ENCODE results near the gene ESRP2. TPM values are rescaled to one million over a fixed set of nuclear protein-coding genes. Genes with fewer than 3 reads are reported as not detected.

Gene ESRP2
- total RNA-seq, 3 donors from 2014 or later, result 0.80 to 58.0 (median 26.5) TPM

DNA sequence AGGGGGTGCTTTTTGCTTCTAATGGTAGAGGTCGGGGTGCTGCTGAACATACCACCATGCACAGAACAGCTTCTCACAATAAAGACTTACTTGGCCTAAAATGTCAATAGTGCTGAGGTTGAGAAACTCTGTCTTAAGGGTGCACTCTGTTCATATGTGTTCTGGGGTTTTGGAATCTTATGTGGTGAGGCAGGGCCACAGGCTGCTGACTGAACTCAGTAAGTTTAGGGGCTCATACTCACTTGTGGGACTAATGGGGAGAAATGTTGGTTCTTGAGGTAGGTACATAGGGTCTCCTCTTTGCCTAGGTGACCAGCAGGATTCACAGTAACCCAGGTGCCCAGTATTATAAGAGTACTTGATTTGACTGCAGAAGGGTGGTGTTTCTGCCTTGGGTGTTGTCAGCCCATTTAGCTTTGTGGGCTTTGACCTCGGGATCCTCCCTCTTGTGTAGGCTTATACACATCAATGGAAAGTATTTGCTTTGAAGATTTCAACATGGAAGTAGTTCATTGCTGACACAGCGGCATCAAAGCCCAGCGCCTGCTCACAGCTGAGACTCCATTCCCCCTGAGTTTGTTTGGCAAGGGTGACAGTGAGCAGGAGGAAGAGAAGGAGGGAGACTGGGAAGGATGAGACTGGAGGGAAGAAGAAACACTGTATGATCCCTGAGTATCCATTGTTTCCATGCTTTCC is 45.6 kb upstream of the ESRP2 start:
- Histone ChIP-seq H3K36me3 (no peaks in the 10 kb centered on the region), H3K27ac (peak overlapping the region; percentile 65 to 91), H3K9me3 (no peaks in the 10 kb centered on the region), H3K4me3 (no peak overlapping the region), H3K4me1 (no peaks in the 10 kb centered on the region), H3K27me3 (no peaks in the 10 kb centered on the region)
- no peak for TF ChIP-seq POLR2AphosphoS5 (IDR thresholded peaks at IDR 0.05)
- TF ChIP-seq, protein P1, sequence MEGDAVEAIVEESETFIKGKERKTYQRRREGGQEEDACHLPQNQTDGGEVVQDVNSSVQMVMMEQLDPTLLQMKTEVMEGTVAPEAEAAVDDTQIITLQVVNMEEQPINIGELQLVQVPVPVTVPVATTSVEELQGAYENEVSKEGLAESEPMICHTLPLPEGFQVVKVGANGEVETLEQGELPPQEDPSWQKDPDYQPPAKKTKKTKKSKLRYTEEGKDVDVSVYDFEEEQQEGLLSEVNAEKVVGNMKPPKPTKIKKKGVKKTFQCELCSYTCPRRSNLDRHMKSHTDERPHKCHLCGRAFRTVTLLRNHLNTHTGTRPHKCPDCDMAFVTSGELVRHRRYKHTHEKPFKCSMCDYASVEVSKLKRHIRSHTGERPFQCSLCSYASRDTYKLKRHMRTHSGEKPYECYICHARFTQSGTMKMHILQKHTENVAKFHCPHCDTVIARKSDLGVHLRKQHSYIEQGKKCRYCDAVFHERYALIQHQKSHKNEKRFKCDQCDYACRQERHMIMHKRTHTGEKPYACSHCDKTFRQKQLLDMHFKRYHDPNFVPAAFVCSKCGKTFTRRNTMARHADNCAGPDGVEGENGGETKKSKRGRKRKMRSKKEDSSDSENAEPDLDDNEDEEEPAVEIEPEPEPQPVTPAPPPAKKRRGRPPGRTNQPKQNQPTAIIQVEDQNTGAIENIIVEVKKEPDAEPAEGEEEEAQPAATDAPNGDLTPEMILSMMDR (IDR thresholded peaks at IDR 0.05), result no peak
- no peak for TF ChIP-seq POLR2A (IDR thresholded peaks at IDR 0.05)
- DNase-seq (ENCODE audit: low spot score in 2 of 2), result no peak
- intact Hi-C loops (cut with DNase I; ENCODE audit: low total_unique reads), result no loop called here

DNA sequence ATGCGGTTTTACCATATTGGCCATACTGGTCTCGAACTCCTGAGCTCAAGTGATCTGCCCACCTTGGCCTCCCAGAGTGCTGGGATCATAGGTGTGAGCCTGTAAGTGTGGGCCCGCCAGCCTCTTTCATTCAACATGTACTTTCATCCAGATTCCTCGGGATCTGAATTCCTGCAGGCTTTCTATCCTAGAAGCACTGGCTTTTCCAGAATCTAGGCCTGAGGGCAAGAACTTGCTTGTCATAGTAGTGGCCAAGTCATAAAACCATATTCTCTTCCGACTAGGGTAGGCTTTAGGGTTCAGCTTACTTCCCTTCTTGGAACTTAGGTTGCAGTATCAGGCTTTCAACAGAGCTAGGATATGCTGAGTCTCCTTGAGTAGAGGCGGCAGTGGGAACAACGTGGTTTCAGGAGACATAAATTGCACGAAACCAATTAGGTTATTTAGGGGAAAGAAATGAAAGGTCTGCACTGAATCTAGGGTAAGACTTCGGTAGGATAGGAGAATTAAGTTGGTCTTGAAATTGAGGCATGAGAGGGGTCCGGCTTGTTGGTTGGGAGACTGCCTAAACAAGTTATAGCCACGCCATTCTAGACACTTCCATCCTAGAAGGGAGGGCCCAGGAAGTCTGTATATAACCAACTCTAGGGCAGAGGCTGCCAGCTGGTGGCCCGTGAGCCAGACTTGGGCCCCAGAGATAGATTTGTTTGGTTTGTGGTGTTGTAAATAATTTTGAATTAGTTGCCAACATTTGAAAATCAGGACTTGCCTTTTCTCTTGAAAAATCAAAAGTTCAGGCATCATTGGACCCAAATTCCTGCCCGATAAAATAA is 44.0 kb upstream of the ESRP2 start:
- no peaks in the 10 kb centered on the region for H3K36me3 ChIP-seq
- H3K9me3 ChIP-seq, result no peaks in the 10 kb centered on the region
- no peak for TF ChIP-seq POLR2AphosphoS5 (IDR thresholded peaks at IDR 0.05)
- TF ChIP-seq POLR2A (IDR thresholded peaks at IDR 0.05), result no peak
- TF ChIP-seq, protein P1 (IDR thresholded peaks at IDR 0.05), result no peak
- intact Hi-C loops (cut with DNase I; ENCODE audit: low total_unique reads), result no loop called here
- no peak overlapping the region for H3K27ac ChIP-seq
- H3K27me3 ChIP-seq, result no peaks in the 10 kb centered on the region
- no peak for DNase-seq (ENCODE audit: low spot score in 2 of 2)
- no peak overlapping the region for H3K4me3 ChIP-seq
- no peaks in the 10 kb centered on the region for H3K4me1 ChIP-seq

DNA sequence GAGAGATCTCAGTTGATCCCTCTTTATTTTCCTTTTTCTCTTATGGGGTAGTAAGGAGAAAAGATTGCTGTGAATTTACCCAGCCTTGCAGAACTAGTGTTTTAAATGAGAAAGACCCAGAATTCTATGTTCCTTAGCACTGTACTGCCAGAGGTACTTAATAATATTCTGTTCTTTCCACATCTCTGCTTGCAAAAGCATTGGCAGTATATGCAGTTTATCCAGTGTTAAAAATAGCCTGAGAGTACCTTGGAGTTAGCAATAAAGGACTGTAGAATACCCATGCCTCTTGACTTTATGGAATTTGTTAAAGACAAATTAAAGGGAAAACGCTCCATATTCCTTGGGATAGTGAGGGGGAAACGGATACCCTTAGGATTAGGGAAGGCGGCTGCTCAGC is 40.3 kb upstream of the ESRP2 start:
- TF ChIP-seq POLR2AphosphoS5 (IDR thresholded peaks at IDR 0.05) (no peak), POLR2A (IDR thresholded peaks at IDR 0.05) (no peak)
- TF ChIP-seq, protein P1 (IDR thresholded peaks at IDR 0.05), result no peak
- Histone ChIP-seq H3K9me3 (no peaks in the 10 kb centered on the region), H3K36me3 (no peaks in the 10 kb centered on the region), H3K4me3 (no peak overlapping the region), H3K4me1 (no peaks in the 10 kb centered on the region), H3K27me3 (no peaks in the 10 kb centered on the region), H3K27ac (peak overlapping the region; percentile 28 to 74)
- DNase-seq (ENCODE audit: low spot score in 2 of 2), result no peak
- intact Hi-C loops (cut with DNase I; ENCODE audit: low total_unique reads), result no loop called here

DNA sequence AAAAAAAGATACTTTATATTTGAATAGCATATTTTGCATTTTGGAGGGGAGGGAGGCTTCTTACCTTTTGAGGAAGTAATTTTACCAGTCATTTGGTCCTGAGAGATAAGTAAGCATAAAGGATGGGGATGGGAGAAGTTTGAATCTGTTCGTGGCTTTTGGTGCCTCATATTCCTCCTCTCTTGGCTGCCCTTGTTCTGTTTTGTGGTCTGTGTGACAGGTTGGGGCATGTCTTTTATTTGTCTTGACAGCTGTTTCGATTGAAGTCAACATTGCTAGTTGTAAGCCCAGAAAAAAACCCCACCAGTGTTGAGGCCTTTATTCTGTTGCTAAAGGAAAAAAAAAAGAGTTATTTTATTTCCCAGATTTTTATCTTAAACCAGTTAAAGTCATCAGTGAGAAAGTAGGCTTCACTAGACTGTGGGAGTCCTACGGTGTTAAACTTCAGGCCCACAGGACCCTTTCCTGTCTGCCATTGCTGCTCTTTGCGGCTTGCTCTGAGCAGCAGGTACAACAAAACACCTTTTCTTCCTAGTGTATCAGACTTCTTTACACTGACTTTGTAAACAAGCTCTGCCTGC is 39.8 kb upstream of the ESRP2 start:
- TF ChIP-seq, protein P1 (IDR thresholded peaks at IDR 0.05), result no peak
- TF ChIP-seq POLR2AphosphoS5 (IDR thresholded peaks at IDR 0.05) (no peak), POLR2A (IDR thresholded peaks at IDR 0.05) (no peak)
- DNase-seq (ENCODE audit: low spot score in 2 of 2), result no peak
- intact Hi-C loops (cut with DNase I; ENCODE audit: low total_unique reads), result no loop called here
- no peaks in the 10 kb centered on the region for H3K4me1 ChIP-seq
- H3K27me3 ChIP-seq, result no peaks in the 10 kb centered on the region
- no peaks in the 10 kb centered on the region for H3K36me3 ChIP-seq
- H3K27ac ChIP-seq, result peak overlapping the region; percentile 28 to 74
- no peak overlapping the region for H3K4me3 ChIP-seq
- H3K9me3 ChIP-seq, result no peaks in the 10 kb centered on the region

DNA sequence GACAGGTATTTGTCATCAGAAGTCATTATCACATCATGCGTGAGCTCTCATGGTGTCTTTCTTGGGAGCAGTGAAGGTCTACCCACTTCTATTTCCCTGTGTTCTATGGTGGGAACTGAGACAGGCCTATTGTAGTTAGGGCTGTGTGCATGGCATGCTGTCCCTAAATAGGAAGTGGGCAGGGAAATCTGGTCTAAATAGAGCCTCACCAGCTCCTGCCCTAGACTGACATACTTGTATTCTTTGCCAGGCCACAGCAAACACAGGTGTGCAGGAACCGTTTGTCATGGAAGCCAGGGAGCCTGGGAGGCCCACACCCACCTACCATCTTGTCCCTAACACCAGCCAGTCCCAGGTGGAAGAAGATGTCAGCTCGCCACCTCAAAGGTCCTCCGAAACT is 38.5 kb upstream of the ESRP2 start:
- no peak overlapping the region for H3K4me3 ChIP-seq
- H3K27ac ChIP-seq, result peak overlapping the region in 1 of 2 donors; percentile 3
- H3K27me3 ChIP-seq, result no peaks in the 10 kb centered on the region
- H3K4me1 ChIP-seq, result no peaks in the 10 kb centered on the region
- no peaks in the 10 kb centered on the region for H3K36me3 ChIP-seq
- no peak for DNase-seq (ENCODE audit: low spot score in 2 of 2)
- H3K9me3 ChIP-seq, result no peaks in the 10 kb centered on the region
- intact Hi-C loops (cut with DNase I; ENCODE audit: low total_unique reads), result no loop called here
- TF ChIP-seq, protein P1 (IDR thresholded peaks at IDR 0.05), result no peak
- TF ChIP-seq POLR2AphosphoS5 (IDR thresholded peaks at IDR 0.05) (no peak), POLR2A (IDR thresholded peaks at IDR 0.05) (no peak)
